Measurements from ENCODE around the gene DNAJC24. TPM values are rescaled to one million over a fixed set of nuclear protein-coding genes. Genes with fewer than 3 reads are reported as not detected.
A peak's percentile ranks its signal among the peaks of the same experiment; 100 is the strongest.
"Not testable (repeated sequence)": the region's sequence is repeated elsewhere in the genome, so short reads cannot be mapped to it uniquely, and the experiment has no call there.

DNAJC24 gene
- total and polyA plus RNA-seq, 10 of the 15 experiments (the other 5 are each of a cell fraction or from before 2014, with no cell fraction given) = 10.0 to 25.4 (median 13.8) TPM

DNA sequence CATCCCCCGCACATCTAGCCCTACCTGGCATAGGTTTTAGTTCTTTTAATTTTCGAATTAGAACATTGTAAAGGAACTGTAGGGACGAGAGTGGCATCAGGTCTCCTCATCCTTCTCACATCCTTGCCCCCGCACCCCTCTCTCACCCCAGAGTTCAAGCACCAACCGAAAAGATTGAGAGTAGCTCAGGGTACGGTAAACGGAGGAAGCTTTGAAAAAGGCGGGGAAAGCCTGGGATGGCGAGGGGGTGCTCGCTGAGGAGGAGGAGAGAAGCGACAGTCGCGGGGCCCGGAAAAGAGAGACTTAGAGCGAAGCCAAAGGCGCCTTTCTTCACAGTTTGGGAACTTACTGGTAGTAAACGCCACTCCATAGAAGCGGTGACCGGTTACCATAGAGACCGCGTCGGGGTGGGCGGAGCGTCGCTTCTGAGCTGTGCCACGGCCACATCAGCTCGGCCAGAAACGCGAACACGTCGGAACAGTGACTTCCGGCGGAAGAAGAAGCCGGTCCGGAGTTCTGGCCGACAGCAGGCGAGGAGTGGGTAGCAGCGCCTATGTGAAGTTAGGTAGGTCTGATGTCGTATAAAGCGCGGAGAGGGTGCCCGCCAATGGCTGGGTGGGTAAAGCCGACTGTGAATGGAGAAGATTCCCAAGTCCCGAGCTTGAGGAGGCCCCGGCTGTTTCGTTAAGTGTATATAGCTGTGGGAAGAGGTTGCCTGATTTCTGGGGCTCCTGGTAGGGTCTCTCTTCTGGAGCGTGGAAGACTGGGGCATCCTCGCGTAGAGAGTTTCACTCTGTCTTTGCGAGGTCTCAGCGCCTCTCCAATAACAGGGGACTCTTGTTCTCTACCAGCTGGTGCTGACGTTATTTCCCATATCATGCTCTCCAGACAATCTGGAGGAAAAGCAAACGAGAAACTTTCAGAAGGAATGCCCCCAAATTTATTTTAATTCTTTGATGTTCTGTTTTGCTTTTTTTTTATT lies at the start of gene DNAJC24, which contains the start of gene DCDC1 (continued):
- peak in 1 of 2 experiments; percentile 81; a peak in 1 of 4 replicates for TF ChIP-seq SRF (IDR thresholded peaks at IDR 0.05; ENCODE audit: low read depth in 2 of 2, low read length in 2 of 2)
- TF ChIP-seq ZNF687 (IDR thresholded peaks at IDR 0.05) = peak; percentile 38; the same call in 1 of the 2 replicates
- TF ChIP-seq BMI1 (IDR thresholded peaks at IDR 0.05; ENCODE audit: borderline replicate concordance) = peak; percentile 94
- no peak for TF ChIP-seq SUZ12 (IDR thresholded peaks at IDR 0.05; ENCODE audit: unreplicated experiment)
- no peak for TF ChIP-seq NFIC (IDR thresholded peaks at IDR 0.05; ENCODE audit: low read depth, low read length)
- TF ChIP-seq NBN (IDR thresholded peaks at IDR 0.05) = peak; percentile 71; the same call in 1 of the 2 replicates
- TF ChIP-seq BCL11A (IDR thresholded peaks at IDR 0.05; ENCODE audit: low read depth, low read length) = no peak
- TF ChIP-seq TAF1 (IDR thresholded peaks at IDR 0.05; ENCODE audit: borderline replicate concordance, low read depth, low read length) = peak; percentile 61
- TF ChIP-seq ZNF24 (IDR thresholded peaks at IDR 0.05) = peak; percentile 66; the same call in 1 of the 2 replicates
- no peak for TF ChIP-seq HDAC2 (IDR thresholded peaks at IDR 0.05)
- no peak for TF ChIP-seq FOS (IDR thresholded peaks at IDR 0.05; ENCODE audit: borderline replicate concordance, extremely low read depth, insufficient read length)
- TF ChIP-seq ESRRA (IDR thresholded peaks at IDR 0.05; ENCODE audit: low read length) = no peak
- no peak for TF ChIP-seq CBX3 (IDR thresholded peaks at IDR 0.05; ENCODE audit: borderline replicate concordance, low read depth)
- peak; percentile 56; the same call in 1 of the 2 replicates for TF ChIP-seq TBL1XR1 (IDR thresholded peaks at IDR 0.05; ENCODE audit: low read depth, low read length)

DNA sequence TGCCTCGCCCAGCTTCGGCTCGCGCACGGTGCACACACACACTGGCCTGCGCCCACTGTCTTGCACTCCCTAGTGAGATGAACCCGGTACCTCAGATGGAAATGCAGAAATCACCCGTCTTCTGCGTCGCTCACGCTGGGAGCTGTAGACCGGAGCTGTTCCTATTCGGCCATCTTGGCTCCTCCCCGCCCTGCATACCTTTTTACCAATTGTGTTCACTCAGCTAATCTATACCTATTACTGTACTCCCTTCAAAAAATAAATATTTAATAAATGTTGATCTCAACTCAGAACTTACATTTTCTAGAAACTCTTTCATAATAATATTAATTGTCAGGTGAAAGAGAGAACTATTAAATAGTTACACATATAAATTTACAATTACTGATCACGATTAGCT lies 48.2 kb upstream of the DNAJC24 start:
- H3K36me3 ChIP-seq (ENCODE audit: control insufficient read depth in 2 of 2, insufficient read depth in 2 of 2, low read length in 1 of 2); in situ Hi-C loops (cut with MboI); RAD21 ChIA-PET (ENCODE audit: unreplicated experiment); POLR2A ChIA-PET; SMC1A ChIA-PET (ENCODE audit: uncharacterized antibody, unreplicated experiment); H3K27ac ChIP-seq (ENCODE audit: control insufficient read depth, insufficient read depth); H4K20me1 ChIP-seq (ENCODE audit: control insufficient read depth, insufficient read depth); H3K4me2 ChIP-seq (ENCODE audit: control insufficient read depth, insufficient read depth); H3K9me3 ChIP-seq (replicated peaks; ENCODE audit: control insufficient read depth, insufficient read depth, low read length); H3K79me2 ChIP-seq (ENCODE audit: control insufficient read depth, insufficient read depth, low read length); FAIRE-seq; H3K4me3 ChIP-seq; H2AFZ ChIP-seq (ENCODE audit: control insufficient read depth, low read depth, low read length); H3K9ac ChIP-seq (ENCODE audit: control insufficient read depth, insufficient read depth, low read length); intact Hi-C loops (cut with micrococcal nuclease; ENCODE audit: unreplicated experiment); H3K4me1 ChIP-seq (ENCODE audit: control insufficient read depth, insufficient read depth, low read length); DNase-seq (ENCODE audit: low read depth, low spot score); BruUV-seq (replicated peaks); ATAC-seq; H3K27me3 ChIP-seq (replicated peaks in 1 of 2; ENCODE audit: control insufficient read depth in 2 of 2, insufficient read depth in 2 of 2, low read length in 1 of 2): not testable (repeated sequence)
- CTCF ChIA-PET = interaction anchor here (0.7 kb wide), 1 partner anchor 28 kb away, joined by 3 read pairs; no protein-coding TSS in a partner anchor
- WGBS (ENCODE audit: insufficient coverage, insufficient replicate concordance, low lambda C conversion rate, missing lambda C conversion rate) = 74% methylated on average over 15 of the region's 15 CpGs

All from GM12878 (cell line).